Astrocyte of the spinal cord (primary cell): ENCODE data around the gene TERC.

Experiments used
- DNase-seq: peaks from one replicate; pipeline ENCODE4 v3.0.0; 2011; ENCODE audit warnings: low read depth, low spot score
- H3K4me3 ChIP-seq: 2 replicates; pipeline ENCODE4 v1.5.1; 2011; ENCODE audit warnings: low read depth, mild to moderate bottlenecking, low read length, moderate library complexity
- CTCF ChIP-seq: IDR thresholded peaks from 2 replicates; pipeline ENCODE4 v1.5.1; 2012; ENCODE audit warnings: low read depth, mild to moderate bottlenecking, low read length, inconsistent platforms
- in situ Hi-C: cut with HindIII; loops from 2 replicates; pipeline ENCODE4 v1.10.0; 2017; ENCODE audit warnings: low sequenced_read_pairs

The TERC gene

GRCh38 chr3:169758359-169758994, 6.4 kb downstream of the TERC start:
- TF ChIP-seq CTCF = no peak
- no peak overlapping the region for H3K4me3 ChIP-seq
- no peak for DNase-seq
- in situ Hi-C loops = no loop called here

- in situ Hi-C loops = no loop called here
- no peak overlapping the region for H3K4me3 ChIP-seq
- DNase-seq = no peak
- TF ChIP-seq CTCF = no peak
These were observed 9.4 kb downstream of the TERC start for GRCh38 chr3:169755488-169755887.

GRCh38 chr3:169754711-169755110, 10.1 kb downstream of the TERC start:
- in situ Hi-C loops = no loop called here
- DNase-seq = no peak
- TF ChIP-seq CTCF = no peak
- H3K4me3 ChIP-seq = no peak overlapping the region

- no peak for TF ChIP-seq CTCF
- no peak for DNase-seq
- H3K4me3 ChIP-seq = no peak overlapping the region
- in situ Hi-C loops = no loop called here
These were observed 13.0 kb downstream of the TERC start for GRCh38 chr3:169751875-169752274.

- H3K4me3 ChIP-seq = no peak overlapping the region
- no peak for DNase-seq
- in situ Hi-C loops = no loop called here
- TF ChIP-seq CTCF = no peak
These were observed 14.2 kb downstream of the TERC start for GRCh38 chr3:169750665-169751064.

GRCh38 chr3:169748670-169749069, 16.2 kb downstream of the TERC start:
- in situ Hi-C loops = no loop called here
- no peak for DNase-seq
- TF ChIP-seq CTCF = no peak
- H3K4me3 ChIP-seq = no peak overlapping the region

GRCh38 chr3:169746924-169747323, 17.9 kb downstream of the TERC start:
- no peak for TF ChIP-seq CTCF
- in situ Hi-C loops = no loop called here
- no peak for DNase-seq
- no peak overlapping the region for H3K4me3 ChIP-seq
